Measurements from ENCODE around the gene AHCY.
"Not testable (repeated sequence)": the region's sequence is repeated elsewhere in the genome, so short reads cannot be mapped to it uniquely, and the experiment has no call there.

AHCY gene

GRCh38 chr20:34322267-34323105 lies 19.3 kb upstream of the AHCY start:
- DNase-seq, result no peak

DNA sequence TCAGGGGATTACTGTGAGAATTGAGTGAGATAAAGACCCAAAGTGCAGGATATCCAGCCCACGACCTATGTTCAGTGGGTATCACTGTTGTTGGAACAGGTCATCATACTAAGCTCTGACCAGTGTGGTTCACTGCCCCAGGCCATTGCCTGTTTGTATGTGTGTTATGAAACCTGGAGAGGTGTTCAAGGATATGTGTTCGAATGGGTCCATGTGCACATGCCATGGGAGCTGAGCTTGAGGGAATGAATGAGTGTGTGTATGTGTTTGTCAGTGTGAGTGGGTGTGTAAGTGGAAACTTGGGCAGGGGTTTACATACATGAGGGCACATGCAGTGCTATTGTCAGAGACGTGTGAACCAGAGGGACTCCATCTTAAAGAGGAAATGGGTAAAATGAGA lies 17.7 kb upstream of the AHCY start:
- DNase-seq, result no peak

DNA sequence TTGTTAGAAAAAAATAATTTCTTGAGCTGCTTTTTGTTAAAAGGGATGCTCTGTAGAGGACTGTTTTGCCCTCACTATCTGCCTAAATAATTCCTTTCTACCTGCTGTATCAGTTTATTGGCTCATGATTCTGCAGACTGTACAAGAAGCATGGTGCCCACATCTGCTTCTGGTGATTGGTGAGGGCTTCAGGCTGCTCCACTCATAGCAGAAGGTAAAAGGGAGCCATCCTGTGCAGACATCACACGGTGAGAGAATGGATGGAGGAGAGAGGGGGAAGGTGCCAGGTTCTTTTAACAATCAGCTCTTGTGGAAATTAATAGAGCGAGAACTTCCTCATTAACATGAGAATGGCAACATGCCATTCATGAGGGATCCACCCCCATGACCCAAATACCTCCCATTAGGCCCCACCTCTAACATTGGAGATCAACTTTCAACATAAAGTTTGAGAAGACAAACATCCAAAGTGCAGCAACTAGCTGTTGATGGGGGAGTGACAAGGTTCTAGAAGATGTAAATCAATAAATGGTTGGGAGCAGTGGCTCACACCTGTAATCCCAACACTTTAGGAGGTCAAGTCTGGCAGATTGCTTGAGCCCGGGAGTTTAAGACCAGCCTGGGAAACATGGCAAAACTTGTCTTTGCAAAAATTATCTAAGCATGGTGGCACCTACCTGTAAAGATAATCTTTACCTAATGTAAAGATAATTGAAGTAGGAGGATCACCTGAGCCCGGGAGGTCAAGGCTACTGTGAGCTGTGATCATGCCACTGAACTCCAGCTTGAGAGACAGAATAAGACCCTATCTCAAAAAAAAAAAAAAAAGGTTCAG lies 15.7 kb upstream of the AHCY start:
- DNase-seq, result no peak

DNA sequence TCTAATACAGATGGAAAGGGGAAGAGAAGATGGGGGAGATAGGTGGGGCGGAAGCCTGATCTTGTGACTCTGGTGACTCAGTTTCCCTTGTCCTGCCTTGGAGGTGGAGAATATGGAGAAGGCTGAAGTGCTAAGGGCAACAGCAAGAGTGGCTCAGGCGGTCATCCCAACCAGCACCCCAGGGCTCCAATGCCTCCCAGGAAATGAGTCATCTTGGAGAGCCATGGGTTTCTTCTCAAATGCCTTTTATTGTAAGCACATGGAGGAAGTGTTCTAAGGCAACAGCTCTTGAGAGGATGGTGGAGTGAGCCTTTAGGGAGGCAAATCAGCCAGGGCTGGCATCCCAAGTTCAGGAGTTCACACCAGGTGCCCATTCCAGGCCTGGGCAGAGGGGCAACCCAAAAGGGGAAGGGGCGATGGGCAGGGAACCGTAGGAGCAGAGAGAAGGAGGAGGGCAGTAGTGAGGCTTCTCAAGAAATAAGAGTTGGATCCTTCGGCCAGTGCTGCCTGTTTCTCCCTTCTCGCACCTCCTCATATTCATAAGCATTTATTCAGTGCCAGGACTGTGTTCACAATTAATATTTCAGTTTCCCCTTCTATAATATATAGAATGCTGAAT lies 13.2 kb upstream of the AHCY start:
- DNase-seq, result no peak

GRCh38 chr20:34315236-34315635 lies 12.1 kb upstream of the AHCY start:
- DNase-seq, result no peak

DNA sequence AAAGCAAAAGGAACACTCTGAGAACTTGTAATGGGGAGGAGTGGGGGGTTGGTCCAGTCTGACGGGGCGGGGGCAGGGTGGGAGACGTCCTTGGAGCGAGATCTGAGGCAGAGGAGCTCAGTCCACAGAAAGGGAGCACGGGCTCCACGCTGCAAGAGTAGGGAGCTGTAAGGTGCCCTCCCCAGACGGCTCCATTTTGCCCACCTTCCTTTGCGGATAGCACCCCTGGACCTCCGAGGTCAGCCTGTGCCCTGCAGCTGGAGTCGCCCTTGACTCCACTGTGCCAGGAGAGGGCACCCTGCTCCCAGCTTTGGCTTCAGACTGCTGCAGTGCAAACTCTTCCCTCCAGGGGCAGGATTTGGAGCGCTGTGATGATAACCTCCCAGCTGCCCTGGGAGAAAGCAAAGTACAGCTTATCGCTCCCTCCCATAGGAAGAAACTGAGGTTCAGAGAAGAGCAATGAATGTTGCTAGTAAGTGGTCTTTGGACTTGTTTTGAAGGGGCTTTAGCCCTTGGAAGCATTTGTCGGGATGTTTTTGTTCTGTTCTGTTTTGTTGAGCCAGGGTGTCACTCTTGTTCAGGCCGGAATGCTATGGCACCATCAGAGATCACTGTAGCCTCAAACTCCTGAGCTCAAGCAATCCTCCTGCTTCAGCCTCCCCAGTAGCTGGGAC lies 9.5 kb upstream of the AHCY start:
- peak; percentile 39 for DNase-seq

DNA sequence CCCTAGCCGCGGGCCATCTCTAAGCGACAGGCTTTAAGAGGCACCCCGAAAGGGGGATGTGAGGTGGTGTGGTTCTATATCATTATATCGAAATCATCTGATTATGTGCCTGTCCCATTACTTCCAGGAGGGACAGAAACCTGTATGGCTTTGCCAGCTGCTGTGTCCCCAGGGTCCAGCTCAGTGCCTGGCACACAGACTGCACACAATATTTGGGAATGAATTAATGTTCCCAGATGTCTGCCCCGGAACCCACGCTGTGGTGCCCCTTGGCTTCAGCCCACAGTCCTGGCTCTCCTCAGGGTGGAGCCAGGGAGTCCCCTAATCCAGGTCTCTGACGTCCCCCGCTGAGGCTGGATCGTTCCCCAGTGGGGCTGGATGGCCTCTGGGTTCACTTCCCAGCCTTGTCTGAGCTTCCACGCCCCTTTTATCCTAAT lies 8.9 kb upstream of the AHCY start:
- no peak for DNase-seq

GRCh38 chr20:34311118-34312023 lies 8.2 kb upstream of the AHCY start:
- no peak for DNase-seq

- DNase-seq, result no peak
Measured at GRCh38 chr20:34310481-34311117, 7.4 kb upstream of the AHCY start.

DNA sequence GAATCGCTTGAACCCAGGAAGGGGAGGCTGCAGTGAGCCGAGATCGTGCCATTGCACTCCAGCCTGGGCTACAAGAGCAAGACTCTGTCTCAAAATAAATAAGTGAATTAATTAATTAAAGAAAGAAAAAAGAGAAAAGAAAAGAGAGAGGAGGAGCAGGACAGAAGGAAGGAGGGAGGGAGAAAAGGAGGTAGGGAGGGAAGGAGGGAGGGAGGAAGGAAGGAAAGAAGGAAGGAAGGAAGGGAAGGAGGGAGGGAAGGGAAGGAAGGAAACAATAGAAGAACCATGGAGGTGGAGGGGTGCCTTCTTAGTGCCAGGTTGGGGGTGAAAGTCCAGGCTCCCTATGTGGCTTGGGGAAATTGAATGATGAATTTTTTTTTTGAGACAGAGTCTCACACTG lies 6.5 kb upstream of the AHCY start:
- no peak for DNase-seq

GRCh38 chr20:34305333-34306230 lies 2.4 kb upstream of the AHCY start:
- no peak for DNase-seq

DNA sequence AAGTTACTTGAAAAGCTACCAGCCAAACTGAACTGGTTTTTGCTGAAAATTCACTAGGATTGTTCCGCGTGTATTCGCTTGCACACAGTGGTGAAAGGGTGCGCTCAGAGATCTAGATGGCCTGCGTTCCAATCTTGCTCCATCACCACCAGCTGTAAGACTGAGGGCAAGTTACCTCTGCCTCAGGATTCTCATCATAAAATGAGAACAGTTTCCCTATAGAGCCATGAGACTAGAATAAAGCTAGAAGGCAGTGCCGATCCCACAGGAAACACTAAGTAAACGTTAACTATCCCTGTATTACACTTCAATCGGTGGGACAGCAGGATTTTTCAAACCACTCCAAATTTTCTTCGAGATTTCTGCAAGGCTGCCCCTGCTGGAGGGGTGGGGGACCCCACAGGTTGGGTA lies 838 bp downstream of the AHCY start:
- DNase-seq, result no peak

DNA sequence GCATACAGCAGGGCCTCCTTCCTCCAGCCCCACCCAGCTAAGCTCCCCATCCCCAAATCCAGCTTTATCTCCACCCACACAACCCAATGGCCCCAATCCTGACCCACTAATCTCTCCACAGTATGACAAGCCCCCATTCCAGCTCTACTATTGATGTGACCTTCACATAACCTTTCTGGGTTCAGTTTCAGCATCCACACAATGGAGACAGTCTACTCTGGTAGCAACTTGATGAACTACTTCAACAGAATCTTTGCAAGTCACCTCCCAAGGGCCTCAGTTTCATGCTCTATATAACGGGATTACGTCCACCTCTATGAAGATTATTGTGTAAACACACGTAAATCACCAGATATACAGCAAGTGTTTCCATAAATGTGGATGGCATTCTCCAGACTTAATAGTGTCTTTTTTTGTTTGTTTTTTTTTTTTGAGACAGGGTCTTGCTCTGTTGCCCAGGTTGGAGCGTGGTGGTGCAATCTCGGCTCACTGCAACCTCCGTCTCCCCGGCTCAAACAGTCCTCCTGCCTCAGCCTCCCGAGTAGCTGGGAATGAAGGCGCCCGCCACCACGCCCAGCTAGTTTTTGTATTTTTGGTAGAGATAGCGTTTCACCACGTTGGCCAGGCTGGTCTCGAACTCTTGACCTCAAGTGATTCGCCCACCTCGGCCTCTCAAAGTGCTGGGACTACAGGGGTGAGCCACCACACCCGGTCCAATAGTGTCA lies 1.4 kb downstream of the AHCY start:
- no peak for DNase-seq

DNA sequence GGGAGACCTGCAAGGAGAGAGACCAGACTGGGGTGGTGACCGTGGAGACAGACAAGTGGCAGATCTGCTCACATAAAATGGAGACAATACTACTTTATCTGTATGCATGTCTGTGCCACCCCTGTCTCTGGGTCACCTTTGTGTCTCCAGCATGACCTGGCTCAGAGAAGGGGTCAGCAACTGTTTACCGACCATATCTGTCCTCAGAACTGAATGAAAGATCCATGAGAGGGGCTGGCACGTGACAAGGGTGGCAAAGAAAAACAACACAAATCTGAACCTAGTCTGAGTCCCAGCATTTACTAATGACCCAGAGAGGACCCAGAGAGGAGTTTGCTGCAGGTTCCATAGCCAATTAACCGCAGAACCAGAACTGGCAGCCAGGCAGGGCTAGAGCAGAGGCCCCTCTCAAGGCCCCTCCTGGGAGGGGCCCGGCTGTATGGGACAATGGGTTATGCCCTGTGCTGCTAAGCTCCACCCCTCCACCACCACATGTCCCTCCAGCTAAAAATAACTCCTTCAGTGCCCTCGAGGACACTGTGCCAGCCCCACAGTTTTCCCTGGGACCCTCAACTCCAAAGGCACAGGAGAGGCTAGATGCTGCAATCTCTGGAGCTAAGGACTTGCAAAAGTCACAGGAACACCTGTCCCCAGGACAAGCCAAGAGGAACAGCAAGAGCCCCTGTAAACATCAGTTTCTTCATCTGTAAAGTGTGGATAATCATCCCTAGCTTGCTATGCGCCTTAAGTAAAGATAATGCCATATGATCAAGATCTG lies 2.2 kb downstream of the AHCY start:
- no peak for DNase-seq

GRCh38 chr20:34300256-34300806 lies 2.8 kb downstream of the AHCY start:
- no peak for DNase-seq

GRCh38 chr20:34299556-34300255 lies 3.4 kb downstream of the AHCY start:
- DNase-seq, result no peak

DNA sequence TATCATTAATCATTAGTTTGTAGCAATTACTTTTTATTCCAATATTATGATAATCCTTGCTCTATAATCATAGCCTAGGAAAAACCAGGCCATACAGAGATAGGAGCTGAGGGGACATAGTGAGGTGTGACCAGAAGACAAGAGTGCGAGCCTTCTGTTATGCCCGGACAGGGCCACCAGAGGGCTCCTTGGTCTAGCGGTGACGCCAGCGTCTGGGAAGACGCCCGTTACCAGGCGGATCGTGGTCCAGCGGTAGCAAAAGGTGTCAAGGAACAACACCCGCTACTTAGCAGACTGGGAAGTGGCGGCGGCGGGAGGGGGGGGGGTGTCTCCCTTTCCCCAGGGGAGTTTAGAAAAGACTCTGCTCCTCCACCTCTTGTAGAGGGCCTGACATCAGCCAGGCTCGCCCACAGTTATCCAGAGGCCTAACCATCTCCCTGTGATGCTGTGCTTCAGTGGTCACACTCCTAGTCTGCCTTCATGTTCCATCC lies 4.8 kb downstream of the AHCY start:
- DNase-seq, result not testable (repeated sequence)

DNA sequence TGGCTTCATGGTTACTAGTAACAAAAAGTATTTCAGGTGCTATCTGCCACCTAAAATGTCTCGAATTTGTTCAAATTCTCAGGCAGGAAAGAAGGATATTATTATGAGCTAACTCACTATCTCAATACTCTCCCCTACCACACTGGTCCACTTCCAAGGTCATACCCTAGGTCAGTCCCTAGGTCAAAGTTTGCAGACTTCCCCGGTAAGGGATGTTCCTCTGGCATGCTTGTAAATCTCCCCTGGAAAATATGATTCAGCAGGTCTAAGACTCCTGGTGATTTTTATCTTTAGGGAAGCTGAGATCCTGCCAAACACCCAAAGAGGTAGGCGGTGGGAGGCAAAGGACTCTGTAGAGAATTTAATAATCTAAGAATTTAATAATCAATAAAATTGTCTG lies 6.7 kb downstream of the AHCY start:
- no peak for DNase-seq

All from NCI-H187 treated with DMSO at 0.1 percent for 48 hours (cell line).